Measurements from ENCODE around the gene ZMIZ1.

ZMIZ1 gene

GRCh38 chr10:79187121-79187940 lies 118.6 kb downstream of the ZMIZ1 start:
- Histone ChIP-seq H3K4me3 (replicated peaks; ENCODE audit: low read depth, low read length) (no peak overlapping the region), H3K36me3 (ENCODE audit: control insufficient read depth, insufficient read depth, low read length) (no peaks in the 10 kb centered on the region), H3K27me3 (replicated peaks; ENCODE audit: control insufficient read depth, insufficient read depth, low read length) (no peaks in the 10 kb centered on the region; the same call in 1 of the 2 replicates)
- TF ChIP-seq, protein P1, sequence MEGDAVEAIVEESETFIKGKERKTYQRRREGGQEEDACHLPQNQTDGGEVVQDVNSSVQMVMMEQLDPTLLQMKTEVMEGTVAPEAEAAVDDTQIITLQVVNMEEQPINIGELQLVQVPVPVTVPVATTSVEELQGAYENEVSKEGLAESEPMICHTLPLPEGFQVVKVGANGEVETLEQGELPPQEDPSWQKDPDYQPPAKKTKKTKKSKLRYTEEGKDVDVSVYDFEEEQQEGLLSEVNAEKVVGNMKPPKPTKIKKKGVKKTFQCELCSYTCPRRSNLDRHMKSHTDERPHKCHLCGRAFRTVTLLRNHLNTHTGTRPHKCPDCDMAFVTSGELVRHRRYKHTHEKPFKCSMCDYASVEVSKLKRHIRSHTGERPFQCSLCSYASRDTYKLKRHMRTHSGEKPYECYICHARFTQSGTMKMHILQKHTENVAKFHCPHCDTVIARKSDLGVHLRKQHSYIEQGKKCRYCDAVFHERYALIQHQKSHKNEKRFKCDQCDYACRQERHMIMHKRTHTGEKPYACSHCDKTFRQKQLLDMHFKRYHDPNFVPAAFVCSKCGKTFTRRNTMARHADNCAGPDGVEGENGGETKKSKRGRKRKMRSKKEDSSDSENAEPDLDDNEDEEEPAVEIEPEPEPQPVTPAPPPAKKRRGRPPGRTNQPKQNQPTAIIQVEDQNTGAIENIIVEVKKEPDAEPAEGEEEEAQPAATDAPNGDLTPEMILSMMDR (IDR thresholded peaks at IDR 0.05; ENCODE audit: insufficient read depth, low read length, poor library complexity, severe bottlenecking): no peak
- no peak for DNase-seq (ENCODE audit: extremely low read depth, insufficient read length)

GRCh38 chr10:79188154-79188965 lies 119.6 kb downstream of the ZMIZ1 start:
- Histone ChIP-seq H3K36me3 (ENCODE audit: control insufficient read depth, insufficient read depth, low read length) (no peaks in the 10 kb centered on the region), H3K27me3 (replicated peaks; ENCODE audit: control insufficient read depth, insufficient read depth, low read length) (no peaks in the 10 kb centered on the region; the same call in 1 of the 2 replicates), H3K4me3 (replicated peaks; ENCODE audit: low read depth, low read length) (no peak overlapping the region)
- TF ChIP-seq, protein P1 (IDR thresholded peaks at IDR 0.05; ENCODE audit: insufficient read depth, low read length, poor library complexity, severe bottlenecking): no peak
- no peak for DNase-seq (ENCODE audit: extremely low read depth, insufficient read length)

- H3K36me3 ChIP-seq (ENCODE audit: control insufficient read depth, insufficient read depth, low read length): no peaks in the 10 kb centered on the region
- no peak overlapping the region for H3K4me3 ChIP-seq (replicated peaks; ENCODE audit: low read depth, low read length)
- TF ChIP-seq, protein P1 (IDR thresholded peaks at IDR 0.05; ENCODE audit: insufficient read depth, low read length, poor library complexity, severe bottlenecking): no peak
- peaks cover 6% of the 10 kb centered on the region for H3K27me3 ChIP-seq (replicated peaks; ENCODE audit: control insufficient read depth, insufficient read depth, low read length)
- no peak for DNase-seq (ENCODE audit: extremely low read depth, insufficient read length)
These were observed 120.4 kb downstream of the ZMIZ1 start for GRCh38 chr10:79189181-79189580.

DNA sequence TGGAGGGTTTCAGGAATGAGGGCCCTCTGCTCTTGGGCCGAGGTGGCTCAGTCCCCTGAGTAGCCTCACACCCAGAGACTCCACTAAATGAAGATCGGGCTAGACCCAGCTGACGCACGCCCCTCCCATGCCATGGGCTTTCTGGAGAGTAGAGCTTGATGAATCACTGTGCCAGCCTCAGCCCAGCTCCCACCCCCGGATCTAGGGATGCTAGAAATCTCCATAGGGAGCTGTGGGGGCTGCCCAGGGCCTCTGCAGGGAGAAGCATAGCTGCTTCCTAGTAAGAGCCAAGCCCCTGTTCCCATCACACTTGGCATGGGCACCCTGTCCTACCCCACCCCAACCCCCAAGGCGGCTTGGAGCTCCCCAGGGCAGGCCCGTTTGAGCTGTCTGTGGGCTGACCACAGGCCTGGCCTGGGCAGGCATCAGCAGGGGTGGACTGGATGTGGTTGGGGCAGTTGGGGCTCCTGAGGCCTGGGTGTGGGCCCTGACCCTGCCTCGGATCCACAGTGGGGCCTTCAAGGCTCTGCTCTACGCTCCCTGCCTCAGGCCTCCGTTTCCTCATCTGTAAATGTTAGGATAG lies 121.2 kb downstream of the ZMIZ1 start:
- TF ChIP-seq, protein P1 (IDR thresholded peaks at IDR 0.05; ENCODE audit: insufficient read depth, low read length, poor library complexity, severe bottlenecking): no peak
- Histone ChIP-seq H3K36me3 (ENCODE audit: control insufficient read depth, insufficient read depth, low read length) (no peaks in the 10 kb centered on the region), H3K27me3 (replicated peaks; ENCODE audit: control insufficient read depth, insufficient read depth, low read length) (peaks cover 7% of the 10 kb centered on the region), H3K4me3 (replicated peaks; ENCODE audit: low read depth, low read length) (no peak overlapping the region)
- DNase-seq (ENCODE audit: extremely low read depth, insufficient read length): no peak

GRCh38 chr10:79190740-79191261 lies 122.0 kb downstream of the ZMIZ1 start:
- TF ChIP-seq, protein P1 (IDR thresholded peaks at IDR 0.05; ENCODE audit: insufficient read depth, low read length, poor library complexity, severe bottlenecking): no peak
- H3K27me3 ChIP-seq (replicated peaks; ENCODE audit: control insufficient read depth, insufficient read depth, low read length): peaks cover 7% of the 10 kb centered on the region
- H3K4me3 ChIP-seq (replicated peaks; ENCODE audit: low read depth, low read length): no peak overlapping the region
- no peak for DNase-seq (ENCODE audit: extremely low read depth, insufficient read length)
- H3K36me3 ChIP-seq (ENCODE audit: control insufficient read depth, insufficient read depth, low read length): no peaks in the 10 kb centered on the region
